HG02938 (cell line): Measurements from ENCODE around the gene MYOZ2.

Experiments
- ATAC-seq: cut with Tn5 transposase; IDR thresholded peaks from one replicate; pipeline ENCODE4 v1.9.1; 2021; ENCODE audit warnings: mild to moderate bottlenecking, moderate library complexity; ENCODE audit not compliant: unreplicated experiment

MYOZ2 gene

GRCh38 chr4:119237201-119237600 lies 101.6 kb downstream of the MYOZ2 start:
- no peak for ATAC-seq
